Measurements from ENCODE around the gene CEPT1.
A peak's percentile ranks its signal among the peaks of the same experiment; 100 is the strongest.

CEPT1 gene

DNA sequence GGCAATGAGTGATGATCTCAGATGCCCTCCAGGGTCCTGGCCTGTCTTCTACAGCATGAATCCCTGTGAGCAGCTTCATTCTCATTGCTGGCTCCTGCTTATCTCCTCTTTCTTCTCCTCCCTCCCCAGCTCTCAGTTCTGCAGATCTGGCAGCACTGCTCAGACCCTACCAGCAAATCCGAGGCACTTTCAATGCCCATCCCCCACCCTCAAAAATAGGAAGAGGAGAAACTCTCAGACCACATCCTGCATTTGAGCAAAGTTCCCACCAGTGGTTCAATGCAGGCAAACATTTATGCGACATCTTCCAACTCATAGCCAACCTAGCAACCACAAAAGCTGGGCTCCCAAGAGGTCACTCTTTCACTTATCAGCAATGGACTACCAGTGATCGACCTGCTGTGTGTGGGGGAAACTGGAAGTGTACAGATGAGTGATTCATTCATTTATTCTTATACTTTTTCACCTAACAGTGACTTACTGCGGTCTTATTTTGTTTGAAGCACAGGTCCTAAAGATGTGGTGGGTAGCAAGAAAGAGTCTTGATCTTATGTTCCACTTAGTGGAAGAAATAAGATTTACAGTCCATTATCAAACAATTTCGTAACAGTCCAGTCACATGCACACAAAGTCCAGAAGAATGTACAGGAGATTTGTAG lies 81.7 kb downstream of the CEPT1 start:
- no peaks in the 10 kb centered on the region for H3K79me2 ChIP-seq
- TF ChIP-seq, protein P1, sequence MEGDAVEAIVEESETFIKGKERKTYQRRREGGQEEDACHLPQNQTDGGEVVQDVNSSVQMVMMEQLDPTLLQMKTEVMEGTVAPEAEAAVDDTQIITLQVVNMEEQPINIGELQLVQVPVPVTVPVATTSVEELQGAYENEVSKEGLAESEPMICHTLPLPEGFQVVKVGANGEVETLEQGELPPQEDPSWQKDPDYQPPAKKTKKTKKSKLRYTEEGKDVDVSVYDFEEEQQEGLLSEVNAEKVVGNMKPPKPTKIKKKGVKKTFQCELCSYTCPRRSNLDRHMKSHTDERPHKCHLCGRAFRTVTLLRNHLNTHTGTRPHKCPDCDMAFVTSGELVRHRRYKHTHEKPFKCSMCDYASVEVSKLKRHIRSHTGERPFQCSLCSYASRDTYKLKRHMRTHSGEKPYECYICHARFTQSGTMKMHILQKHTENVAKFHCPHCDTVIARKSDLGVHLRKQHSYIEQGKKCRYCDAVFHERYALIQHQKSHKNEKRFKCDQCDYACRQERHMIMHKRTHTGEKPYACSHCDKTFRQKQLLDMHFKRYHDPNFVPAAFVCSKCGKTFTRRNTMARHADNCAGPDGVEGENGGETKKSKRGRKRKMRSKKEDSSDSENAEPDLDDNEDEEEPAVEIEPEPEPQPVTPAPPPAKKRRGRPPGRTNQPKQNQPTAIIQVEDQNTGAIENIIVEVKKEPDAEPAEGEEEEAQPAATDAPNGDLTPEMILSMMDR (IDR thresholded peaks at IDR 0.05), result no peak
- H3K9me3 ChIP-seq (ENCODE audit: control insufficient read depth, low read length), result no peaks in the 10 kb centered on the region
- H3K36me3 ChIP-seq (ENCODE audit: control insufficient read depth, insufficient read depth, low read length), result no peaks in the 10 kb centered on the region
- no peak overlapping the region for H3K27ac ChIP-seq
- no peak overlapping the region for H3K4me2 ChIP-seq (ENCODE audit: low read length)
- peaks cover 23% of the 10 kb centered on the region for H3K4me1 ChIP-seq
- no peaks in the 10 kb centered on the region for H3K27me3 ChIP-seq (ENCODE audit: control insufficient read depth, insufficient read depth, low read length)
- H3K4me3 ChIP-seq (ENCODE audit: low read depth, low read length), result no peak overlapping the region
- H2AFZ ChIP-seq, result no peak overlapping the region
- no peak overlapping the region for H3K9ac ChIP-seq

DNA sequence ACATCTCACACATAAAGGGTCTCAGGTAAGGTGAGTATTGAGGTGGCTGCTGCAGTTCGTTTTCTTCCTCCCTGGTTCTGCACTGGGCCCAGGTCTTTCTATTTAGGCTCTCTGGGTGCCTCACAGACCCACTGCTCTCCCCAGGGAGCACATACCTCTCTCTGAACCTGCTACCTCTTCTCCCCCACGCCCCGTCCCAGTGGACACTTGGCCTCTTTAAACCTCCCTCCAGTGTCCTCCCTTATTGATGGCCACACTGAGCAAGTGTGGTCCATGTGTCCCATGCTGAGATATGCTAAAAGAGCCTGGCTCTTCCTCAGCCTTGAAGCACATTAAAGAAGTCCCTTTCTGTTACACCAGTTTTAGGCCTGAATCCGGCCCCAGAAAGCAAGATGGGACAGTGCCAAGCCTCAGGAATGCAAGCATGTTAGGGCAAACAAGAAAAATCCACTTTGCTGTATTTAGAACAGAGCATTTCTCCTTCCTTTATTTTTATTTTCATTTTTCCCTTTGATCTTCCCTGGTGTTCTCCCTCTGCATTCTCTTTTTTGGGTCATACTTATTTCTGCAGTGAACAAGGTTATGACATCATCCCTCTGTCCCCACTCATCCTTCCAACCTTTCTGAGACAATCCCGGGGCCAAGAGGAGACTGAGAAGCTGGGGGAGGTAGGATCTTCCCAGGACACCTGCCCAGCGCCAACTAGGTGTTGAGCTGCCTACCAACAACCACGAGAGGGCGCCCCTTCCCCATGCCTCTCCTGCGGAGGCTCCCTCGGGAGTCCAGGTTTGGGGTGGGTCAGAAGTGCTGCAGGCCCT lies 82.5 kb downstream of the CEPT1 start:
- Histone ChIP-seq H3K27ac (peak overlapping the region; percentile 36), H3K4me1 (peaks cover 23% of the 10 kb centered on the region), H3K79me2 (no peaks in the 10 kb centered on the region), H2AFZ (peak overlapping the region; percentile 69), H3K9me3 (ENCODE audit: control insufficient read depth, low read length) (no peaks in the 10 kb centered on the region), H3K9ac (no peak overlapping the region), H3K27me3 (ENCODE audit: control insufficient read depth, insufficient read depth, low read length) (no peaks in the 10 kb centered on the region), H3K36me3 (ENCODE audit: control insufficient read depth, insufficient read depth, low read length) (no peaks in the 10 kb centered on the region), H3K4me3 (ENCODE audit: low read depth, low read length) (no peak overlapping the region), H3K4me2 (ENCODE audit: low read length) (no peak overlapping the region)
- TF ChIP-seq, protein P1 (IDR thresholded peaks at IDR 0.05), result peak; percentile 83

DNA sequence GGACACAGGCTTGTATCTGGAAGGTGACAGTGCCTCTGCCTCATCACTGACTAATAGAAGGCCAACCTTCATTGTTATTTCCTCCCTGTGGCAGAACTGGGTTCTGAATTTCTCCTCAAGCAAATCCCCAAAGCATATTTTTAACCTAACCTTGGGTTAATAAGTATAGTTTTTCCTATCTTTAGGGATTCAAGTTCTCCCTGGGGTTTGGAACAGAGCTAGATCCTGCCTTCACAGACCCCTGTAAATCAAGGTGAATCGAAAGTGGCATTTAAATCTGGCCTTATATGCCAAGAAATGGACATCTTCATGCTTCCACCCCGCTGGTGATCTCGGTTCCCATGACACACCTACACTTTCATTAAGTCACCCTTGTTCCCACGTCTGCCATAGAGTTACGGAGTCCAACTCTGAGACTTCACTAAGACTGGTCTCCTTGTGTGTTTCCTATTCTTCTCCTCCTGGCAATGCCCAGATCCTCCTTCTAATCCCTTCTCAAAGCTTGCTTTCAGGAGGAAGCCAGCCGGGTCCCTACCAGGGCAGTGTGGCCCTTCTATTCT lies 83.2 kb downstream of the CEPT1 start:
- H2AFZ ChIP-seq, result peak overlapping the region; percentile 69
- peak overlapping the region; percentile 36 for H3K27ac ChIP-seq
- TF ChIP-seq, protein P1 (IDR thresholded peaks at IDR 0.05), result no peak
- H3K4me2 ChIP-seq (ENCODE audit: low read length), result no peak overlapping the region
- H3K9ac ChIP-seq, result no peak overlapping the region
- H3K27me3 ChIP-seq (ENCODE audit: control insufficient read depth, insufficient read depth, low read length), result no peaks in the 10 kb centered on the region
- H3K4me3 ChIP-seq (ENCODE audit: low read depth, low read length), result no peak overlapping the region
- H3K4me1 ChIP-seq, result peaks cover 23% of the 10 kb centered on the region
- no peaks in the 10 kb centered on the region for H3K36me3 ChIP-seq (ENCODE audit: control insufficient read depth, insufficient read depth, low read length)
- no peaks in the 10 kb centered on the region for H3K79me2 ChIP-seq
- H3K9me3 ChIP-seq (ENCODE audit: control insufficient read depth, low read length), result no peaks in the 10 kb centered on the region

DNA sequence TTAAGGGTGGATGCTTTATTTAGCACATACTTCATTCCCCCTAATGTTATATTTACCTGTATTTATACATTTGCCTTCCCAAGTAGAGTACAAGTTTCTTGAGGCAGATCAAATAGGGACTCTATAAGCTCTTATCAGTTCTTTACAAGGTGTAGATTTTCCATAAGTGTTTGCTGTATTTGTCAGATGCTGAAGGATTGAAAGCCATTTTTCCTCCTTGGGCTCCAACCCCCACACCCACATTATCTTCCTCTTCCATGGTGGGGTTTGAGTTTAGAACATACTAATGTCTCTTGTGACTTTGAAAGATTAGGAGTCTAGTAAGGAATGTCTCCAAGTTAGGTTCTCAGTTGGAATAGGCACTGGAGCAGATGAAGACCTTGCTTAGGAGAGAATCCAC lies 85.1 kb downstream of the CEPT1 start:
- H3K4me2 ChIP-seq (ENCODE audit: low read length), result peak overlapping the region; percentile 57
- no peaks in the 10 kb centered on the region for H3K36me3 ChIP-seq (ENCODE audit: control insufficient read depth, insufficient read depth, low read length)
- H2AFZ ChIP-seq, result peak overlapping the region; percentile 75
- H3K27me3 ChIP-seq (ENCODE audit: control insufficient read depth, insufficient read depth, low read length), result no peaks in the 10 kb centered on the region
- H3K9me3 ChIP-seq (ENCODE audit: control insufficient read depth, low read length), result no peaks in the 10 kb centered on the region
- H3K79me2 ChIP-seq, result no peaks in the 10 kb centered on the region
- TF ChIP-seq, protein P1 (IDR thresholded peaks at IDR 0.05), result no peak
- peaks cover 23% of the 10 kb centered on the region for H3K4me1 ChIP-seq
- no peak overlapping the region for H3K9ac ChIP-seq
- H3K27ac ChIP-seq, result peak overlapping the region; percentile 91
- peak overlapping the region; percentile 40 for H3K4me3 ChIP-seq (ENCODE audit: low read depth, low read length)
